Measurements from ENCODE around the gene LYZ.
"Not testable (repeated sequence)": the region's sequence is repeated elsewhere in the genome, so short reads cannot be mapped to it uniquely, and the experiment has no call there.

LYZ gene

DNA sequence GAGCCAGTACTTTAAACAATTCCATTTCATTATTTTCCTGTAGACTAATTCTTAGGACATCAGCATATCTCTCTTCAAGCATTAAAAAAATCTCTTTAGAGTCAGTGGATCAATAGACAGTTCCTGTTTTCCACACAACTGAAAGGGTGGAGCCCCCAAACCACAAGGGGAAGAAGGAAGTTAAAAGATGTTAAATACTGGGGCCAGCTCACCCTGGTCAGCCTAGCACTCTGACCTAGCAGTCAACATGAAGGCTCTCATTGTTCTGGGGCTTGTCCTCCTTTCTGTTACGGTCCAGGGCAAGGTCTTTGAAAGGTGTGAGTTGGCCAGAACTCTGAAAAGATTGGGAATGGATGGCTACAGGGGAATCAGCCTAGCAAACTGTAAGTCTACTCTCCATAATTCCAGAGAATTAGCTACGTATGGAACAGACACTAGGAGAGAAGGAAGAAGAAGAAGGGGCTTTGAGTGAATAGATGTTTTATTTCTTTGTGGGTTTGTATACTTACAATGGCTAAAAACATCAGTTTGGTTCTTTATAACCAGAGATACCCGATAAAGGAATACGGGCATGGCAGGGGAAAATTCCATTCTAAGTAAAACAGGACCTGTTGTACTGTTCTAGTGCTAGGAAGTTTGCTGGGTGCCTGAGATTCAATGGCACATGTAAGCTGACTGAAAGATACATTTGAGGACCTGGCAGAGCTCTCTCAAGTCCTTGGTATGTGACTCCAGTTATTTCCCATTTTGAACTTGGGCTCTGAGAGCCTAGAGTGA, at the start of gene LYZ:
LYZ (plus strand) TSS at position 220 of the 777 bp plus-strand sequence; CDS start at position 248, 28 bp downstream.
- DNase-seq = no peak

DNA sequence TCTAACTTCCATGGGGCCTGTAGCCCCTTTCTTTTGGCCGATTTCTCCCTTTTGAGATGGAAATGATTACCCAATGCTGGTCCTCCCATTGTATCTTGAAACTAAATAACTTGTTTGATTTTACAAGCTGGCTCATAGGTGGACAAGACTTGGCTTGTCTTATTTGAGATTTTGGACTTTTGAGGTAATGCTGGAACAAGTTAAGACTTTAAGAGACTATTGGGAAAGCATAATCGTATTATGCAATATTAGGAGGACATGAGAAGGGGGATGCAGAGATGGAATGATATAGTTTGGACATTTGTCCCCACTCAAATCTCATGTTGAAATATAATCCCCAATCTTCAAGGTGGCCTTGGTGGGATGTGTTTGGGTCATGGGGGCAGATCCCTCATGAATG, 49.2 kb upstream of the LYZ start:
- DNase-seq = no peak

DNA sequence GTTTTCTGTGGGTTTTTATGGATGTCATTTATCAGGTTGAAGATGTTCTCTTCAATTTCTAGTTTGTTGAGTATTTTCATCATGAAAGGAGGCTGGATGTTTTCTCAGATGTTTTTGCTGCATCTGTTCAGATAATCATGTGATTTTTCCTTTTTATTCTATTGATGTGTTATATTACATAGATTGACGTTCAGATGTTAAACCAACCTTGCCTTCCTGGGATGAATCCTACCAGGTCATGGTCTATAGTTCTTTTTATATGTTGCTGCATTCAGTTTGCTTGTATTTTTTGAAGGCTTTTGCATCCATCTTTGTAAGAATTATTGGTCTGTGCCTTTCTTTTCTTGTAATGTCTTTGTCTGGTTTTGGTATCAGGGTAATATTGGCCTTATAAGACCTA, 43.9 kb upstream of the LYZ start:
- DNase-seq = no peak

GRCh38 chr12:69309461-69309860, 38.7 kb upstream of the LYZ start:
- no peak for DNase-seq

GRCh38 chr12:69313209-69313608, 35.0 kb upstream of the LYZ start:
- DNase-seq = no peak

DNA sequence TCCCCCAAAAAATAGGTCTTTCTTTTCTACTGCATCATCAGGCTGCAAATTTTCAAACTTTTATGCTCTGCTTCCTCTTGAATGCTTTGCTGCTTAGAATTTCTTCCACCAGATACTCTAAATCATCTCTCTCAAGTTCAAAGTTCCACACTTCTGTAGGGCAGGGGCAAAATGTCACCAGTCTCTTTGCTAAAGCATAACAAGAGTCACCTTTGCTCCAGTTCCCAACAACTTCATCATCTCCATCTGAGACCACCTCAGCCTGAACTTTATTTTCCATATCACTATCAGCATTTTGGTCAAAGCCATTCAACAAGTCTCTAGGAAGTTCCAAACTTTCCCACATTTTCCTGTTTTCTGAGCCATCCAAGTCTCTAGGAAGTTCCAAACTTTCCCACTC, 31.4 kb upstream of the LYZ start:
- not testable (repeated sequence) for DNase-seq

GRCh38 chr12:69317233-69317632, 30.9 kb upstream of the LYZ start:
- DNase-seq = not testable (repeated sequence)

DNA sequence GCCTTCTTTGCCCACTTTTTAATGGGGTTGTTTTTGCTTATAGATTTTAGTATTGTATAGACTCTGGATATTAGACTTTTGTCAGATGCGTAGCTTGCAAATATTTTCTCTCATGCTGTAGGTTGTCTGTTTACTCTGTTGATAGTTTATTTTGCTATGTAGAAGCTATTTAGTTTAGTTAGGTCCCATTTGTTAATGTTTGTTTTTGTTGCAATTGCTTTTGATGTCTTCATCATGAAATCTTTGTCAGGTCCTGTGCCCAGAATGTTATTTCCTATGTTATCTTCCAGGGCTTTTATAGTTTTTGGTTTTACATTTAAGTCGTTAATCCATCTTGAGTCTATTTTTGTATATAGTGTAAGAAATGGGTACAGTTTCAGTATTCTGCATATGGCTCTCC, 30.0 kb upstream of the LYZ start:
- no peak for DNase-seq

DNA sequence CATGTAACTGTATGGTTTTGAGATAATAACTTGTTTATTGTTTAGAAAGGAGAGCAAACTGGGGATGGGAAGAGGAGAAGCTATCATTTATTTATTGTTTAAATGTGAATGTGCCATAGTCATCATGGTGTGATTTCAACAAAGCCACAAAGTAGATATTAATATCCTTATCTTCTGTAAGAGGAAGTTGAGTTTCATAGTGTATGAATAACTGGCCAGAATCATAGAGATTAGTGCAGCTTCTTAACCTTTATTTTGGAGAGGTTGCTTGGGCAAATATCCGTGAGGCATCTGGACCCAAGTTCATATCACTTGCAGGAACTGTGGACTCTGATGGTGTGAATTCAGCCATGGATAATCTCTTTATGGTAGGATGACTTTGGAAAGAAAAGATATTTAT, 26.8 kb upstream of the LYZ start:
- DNase-seq = no peak

DNA sequence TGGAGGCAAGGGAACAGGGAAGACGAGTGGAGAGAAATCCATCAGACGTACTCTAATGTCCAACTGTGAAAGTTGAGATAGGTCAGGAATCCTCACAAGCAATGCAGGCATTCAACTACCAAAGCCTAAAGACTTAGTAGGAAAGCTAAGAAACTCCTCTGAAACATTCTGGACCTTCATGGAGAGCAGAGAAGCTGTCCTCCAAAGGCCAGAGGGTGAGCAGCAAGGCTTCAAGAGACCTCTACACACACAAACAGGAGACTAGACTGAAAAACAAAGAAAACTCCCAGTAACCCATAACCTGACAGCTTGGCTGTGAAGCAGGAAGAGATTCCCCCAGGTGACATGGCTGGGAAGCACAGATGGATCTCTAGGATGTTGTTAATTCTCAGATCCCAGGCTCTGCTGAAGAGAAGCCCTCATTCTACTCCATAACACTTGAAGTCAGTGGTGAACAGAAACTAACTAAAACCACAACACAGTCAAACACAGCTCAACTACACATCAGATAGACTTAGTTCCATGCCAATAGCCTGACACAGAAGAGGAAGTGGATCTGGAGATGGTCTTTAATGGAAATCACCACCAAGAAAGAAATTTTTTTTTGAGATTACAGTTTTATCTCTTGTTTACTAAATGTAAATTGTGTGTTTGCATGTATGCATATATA, 23.2 kb upstream of the LYZ start:
- no peak for DNase-seq

DNA sequence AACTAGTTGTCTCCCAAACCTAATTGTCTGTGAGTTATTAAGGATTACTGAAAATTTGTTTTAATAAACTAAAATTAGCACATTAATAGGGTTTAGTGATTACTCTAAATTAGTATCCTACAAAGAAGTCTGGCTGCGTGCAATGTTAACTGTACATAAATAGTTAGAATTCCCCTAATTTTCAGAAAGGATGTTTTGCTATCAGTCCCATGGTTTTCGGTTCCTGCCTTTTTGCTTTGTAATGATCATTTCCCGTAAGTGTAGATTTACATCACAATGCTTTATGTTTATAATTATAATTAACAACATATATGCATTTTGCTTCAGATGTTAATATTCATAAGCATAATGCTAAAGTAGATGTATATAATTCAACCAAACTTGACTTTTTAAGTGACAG, 19.8 kb upstream of the LYZ start:
- DNase-seq = no peak

GRCh38 chr12:69329669-69330428, 18.3 kb upstream of the LYZ start:
- peak; percentile 17 for DNase-seq

DNA sequence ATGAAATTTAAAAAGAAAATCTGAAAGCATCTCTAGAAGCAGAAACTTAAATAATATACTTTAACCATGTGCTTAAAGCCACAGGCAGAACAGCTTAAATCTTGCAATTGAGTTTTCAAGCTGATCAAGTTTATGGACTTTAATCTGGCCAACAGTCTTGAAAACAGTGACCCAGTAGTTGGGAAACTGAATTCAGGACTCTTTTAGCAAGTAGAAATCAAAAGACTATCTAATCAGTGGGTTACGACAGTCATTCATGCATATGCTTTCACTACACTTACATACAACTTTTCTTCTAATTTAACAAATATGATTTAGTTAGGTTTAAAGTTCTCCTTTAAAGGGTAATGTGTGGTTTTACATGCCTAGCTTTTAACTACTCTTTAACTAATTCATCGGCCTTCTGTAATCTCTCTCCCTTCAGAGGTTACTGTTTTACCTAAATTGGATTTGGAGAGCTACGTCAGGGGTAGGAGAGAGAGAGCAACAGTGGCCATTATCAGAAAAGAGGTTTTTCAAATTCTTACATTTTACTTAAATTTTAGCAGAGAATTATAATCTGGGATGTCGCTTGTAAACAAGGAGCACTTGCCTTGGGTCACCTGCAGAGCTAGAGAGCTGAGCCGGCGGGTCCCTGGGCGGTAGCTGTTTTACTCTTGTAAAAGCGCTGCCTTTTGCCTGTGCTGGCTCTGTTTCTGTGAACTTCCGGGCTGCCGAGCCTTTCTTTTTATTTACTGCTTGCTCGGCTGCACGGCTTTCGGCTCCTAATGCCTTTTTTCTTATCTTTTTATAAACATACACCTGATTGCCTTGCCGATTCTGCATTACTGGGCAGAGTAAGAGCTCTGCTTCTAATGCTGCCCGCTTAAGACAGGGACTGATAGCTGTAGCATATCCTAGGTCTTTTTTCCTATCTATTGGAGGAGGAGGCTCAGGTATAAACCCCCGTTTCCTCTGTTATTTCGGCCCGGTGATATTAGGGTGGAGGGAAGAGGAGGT, 17.4 kb upstream of the LYZ start:
- peak; percentile 57 for DNase-seq

DNA sequence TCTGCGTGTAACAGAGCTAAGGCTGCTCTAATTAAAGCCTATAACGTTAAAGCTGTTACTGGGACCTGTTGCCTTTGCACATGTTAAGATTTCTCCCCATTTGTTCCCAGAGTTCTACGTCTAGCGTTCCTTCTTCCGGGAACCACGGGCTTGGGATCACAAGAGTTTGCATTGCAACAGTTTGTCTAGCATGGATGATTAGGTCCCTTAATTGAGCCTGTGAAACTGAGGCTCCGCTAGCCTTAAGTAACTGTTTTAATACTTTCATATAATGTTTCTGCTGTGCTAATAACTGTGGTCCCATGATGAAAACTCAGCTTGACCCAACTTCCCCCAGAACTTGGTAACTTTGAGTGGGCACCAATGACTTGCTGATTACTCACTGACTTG, 16.7 kb upstream of the LYZ start:
- DNase-seq = no peak

DNA sequence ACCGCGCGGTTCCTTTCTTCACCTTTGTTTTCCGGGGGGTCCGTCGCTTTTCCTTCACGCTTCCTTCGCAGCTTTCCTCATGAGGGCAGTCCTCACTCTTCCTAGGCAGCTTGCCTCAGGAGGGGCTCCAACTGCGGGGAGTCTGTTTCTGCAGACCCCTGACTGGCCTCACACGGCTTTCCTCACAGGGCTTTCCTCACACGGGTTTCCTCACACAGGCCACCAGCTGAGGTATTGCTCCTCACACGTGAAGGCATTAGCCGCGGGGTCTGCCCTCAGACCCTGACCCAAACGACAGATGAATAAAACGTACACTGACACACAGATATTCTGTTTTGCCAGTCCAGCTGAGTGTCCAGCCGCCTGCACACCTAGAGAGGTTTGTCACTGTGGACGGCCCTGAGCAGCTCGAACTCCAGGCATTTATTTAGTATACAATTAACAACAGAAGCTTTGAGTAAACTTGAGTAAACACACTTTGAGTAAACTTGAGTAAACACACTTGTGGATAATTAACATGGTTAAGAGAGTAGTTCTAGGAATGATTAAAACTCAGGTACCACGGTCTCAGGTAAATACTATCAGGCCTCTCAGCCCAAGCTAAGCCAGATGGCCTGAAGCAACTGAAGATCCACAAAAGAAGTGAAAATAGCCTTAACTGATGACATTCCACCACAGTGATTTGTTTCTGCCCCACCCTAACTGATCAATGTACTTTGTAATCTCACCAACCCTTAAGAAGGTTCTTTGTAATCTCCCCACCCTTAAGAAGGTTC, 16.1 kb upstream of the LYZ start:
- DNase-seq = no peak

DNA sequence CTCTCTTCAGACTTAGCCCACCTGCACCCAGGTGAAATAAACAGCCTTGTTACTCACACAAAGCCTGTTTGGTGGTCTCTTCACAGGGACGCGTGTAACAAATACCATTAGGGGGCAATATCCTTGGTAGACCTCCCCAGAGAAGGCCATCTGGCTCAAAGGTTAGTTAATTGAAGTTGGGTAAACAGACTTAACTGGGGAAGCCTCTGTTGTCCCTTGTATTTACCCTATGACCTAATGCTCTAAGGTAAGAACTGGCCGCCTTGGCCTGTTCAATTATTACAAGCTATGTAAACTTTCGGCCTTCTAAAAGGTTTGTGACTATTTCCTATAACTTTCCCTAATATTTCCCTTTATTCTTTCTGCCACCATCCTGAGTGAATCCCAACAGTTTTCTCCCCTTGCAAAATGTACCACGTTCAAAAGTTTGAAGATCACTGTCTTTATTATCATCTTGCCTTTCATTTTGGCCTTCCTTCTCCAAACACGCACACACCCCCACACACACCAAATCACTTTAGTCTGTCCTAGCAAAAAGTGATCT, 15.3 kb upstream of the LYZ start:
- DNase-seq = no peak

DNA sequence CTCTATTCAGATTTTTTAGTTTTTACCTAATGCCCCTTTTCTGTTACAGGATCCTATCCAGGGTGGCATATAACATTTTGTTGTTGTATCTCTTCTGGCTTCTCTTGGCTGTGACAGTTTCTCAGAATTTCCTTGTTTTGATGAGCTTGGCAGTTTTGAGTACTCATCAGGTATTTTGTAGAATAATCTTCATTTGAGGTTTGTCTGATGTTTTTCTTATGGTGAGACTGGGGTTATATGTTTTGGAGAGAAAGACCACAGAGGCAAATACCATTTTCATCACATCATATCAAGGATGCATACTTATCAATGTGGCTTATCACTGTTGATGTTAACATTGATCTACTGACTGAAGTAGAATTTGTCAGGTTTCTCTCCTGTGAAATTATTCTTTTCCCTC, 14.0 kb upstream of the LYZ start:
- no peak for DNase-seq

DNA sequence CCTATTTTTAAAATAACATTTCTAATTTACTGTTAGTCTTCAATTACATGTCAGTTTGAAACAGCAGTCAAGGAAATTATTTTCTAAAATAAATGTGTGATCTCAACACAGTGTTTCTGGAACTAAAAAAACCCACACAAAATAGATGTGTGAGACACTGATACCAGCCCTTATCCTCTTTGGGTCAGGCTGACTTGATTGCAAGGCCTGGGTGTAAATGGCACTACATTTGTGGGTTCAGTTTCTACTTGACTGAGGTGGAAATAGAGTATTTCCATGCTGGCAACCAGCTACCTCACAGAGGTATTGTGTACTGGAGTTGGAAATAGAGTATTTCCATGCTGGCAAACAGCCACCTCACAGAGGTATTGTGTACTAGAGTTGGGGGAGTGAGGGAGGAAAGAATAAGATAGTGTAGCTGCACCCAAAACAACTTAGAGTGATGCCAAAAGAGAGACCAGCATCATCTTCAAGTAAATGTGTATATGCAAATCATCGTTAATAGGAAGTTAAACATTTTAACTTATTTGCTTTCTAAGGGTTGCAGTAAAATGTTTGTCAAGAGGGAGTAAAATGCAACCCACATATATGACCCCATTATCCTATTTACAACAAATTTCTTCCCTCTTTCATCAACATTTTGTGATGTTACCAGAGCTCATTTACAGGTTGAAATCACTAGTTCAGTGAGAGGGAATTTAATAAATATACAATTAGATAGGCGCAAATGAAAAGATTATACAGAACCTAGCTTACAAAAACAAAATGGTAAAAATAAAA, 10.7 kb upstream of the LYZ start:
- no peak for DNase-seq

DNA sequence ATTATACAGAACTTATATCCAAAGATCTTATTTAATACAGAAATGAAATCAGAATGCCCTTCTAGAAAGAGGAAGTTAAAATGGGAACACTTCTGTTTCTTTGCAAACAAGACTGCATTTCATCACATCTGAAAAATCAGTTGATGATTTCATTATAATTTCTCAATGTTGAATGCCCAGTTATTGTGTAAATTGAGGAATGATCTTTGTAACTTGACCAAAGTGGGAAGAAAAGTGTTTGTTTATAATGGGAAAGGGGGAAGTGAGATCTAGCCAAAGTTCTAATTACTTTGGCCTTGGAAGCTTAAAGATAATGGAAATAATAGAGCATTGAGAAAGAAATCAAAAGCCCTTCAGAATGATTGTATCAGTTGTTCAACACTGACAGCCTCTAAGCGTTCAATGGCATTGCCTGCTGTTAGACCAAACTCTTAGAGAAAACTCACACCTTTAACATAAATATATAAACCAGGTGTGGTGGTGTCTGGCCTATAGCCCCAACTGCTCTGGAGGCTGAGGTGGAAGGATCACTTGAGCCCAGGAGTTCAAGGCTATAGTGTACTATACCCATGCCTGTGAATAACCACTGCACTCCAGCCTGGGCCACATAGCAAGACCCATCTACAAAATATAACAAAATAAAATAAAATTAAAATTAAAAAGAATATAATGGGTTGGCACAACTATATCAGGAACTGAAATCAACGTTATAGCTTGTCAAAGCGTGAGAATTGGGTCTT, 9.9 kb upstream of the LYZ start:
- no peak for DNase-seq

DNA sequence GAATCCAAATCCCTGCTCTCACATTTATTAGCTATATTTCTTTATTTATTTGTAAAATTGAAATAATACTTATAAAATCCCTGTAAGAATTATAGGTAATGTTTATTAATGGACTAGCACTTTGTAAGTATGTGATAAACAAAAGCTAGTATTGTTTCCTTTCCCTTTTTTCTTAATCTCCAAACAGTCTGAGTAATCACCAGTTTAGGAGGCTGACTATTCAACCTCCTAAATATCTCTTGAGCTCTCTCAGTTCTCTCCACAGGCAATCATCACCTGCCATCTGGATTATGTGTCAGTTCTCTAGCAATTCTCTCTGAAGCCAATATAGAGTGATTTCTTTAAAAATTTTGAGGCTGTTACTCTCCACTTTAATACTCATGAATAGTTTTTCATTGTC, 9.2 kb upstream of the LYZ start:
- no peak for DNase-seq

Data from activated naive CD4-positive, alpha-beta T cell treated with anti-CD3 and anti-CD28 coated beads, Interleukin-2, amount 50 U/mL, for 16 hours (primary cell).